Memory B cell (primary cell): ENCODE results near the gene SMURF2.
"Not testable (repeated sequence)": the region's sequence is repeated elsewhere in the genome, so short reads cannot be mapped to it uniquely, and the experiment has no call there.

ENCODE experiments used
- ATAC-seq: fragments of 150-1000 bp; cut with Tn5 transposase; 2 replicates; pipeline ENCODE4 v1.10.0; 2021; ENCODE audit warnings: low read depth, mild to moderate bottlenecking, moderate library complexity
- DNase-seq, 2 donors: peaks; one replicate each; pipeline ENCODE4 v3.0.0; 2022; ENCODE audit warnings: low spot score in 2 of 2
- H3K27ac Mint-ChIP-seq: one replicate; pipeline ENCODE4 v1.8.0; 2022; ENCODE audit warnings: mild to moderate bottlenecking, moderate library complexity, mixed read lengths
- H3K27me3 Mint-ChIP-seq: one replicate; pipeline ENCODE4 v1.8.0; 2022; ENCODE audit warnings: mixed read lengths
- H3K36me3 Mint-ChIP-seq: one replicate; pipeline ENCODE4 v1.8.0; 2022; ENCODE audit warnings: mild to moderate bottlenecking, mixed read lengths
- H3K4me1 Mint-ChIP-seq: one replicate; pipeline ENCODE4 v1.8.0; 2022; ENCODE audit warnings: mixed read lengths
- H3K4me3 Mint-ChIP-seq: one replicate; pipeline ENCODE4 v1.8.0; 2022; ENCODE audit warnings: mild to moderate bottlenecking, moderate library complexity, mixed read lengths
- H3K9me3 Mint-ChIP-seq: one replicate; pipeline ENCODE4 v1.8.0; 2022; ENCODE audit warnings: mixed read lengths

The SMURF2 gene

DNA sequence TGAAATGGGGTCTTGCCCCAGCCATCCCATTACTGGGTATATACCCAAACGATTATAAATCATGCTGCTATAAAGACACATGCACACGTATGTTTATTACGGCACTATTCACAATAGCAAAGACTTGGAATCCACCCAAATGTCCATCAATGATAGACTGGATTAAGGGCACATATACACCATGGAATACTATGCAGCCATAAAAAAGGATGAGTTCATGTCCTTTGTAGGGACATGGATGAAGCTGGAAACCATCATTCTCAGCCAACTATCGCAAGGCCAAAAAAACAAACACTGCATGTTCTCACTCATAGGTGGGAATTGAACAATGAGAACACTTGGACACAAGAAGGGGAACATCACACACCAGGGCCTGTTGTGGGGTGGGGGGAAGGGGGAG lies 85.1 kb downstream of the SMURF2 start:
- DNase-seq, H3K27me3 Mint-ChIP-seq, H3K27ac Mint-ChIP-seq, H3K4me1 Mint-ChIP-seq, ATAC-seq, H3K4me3 Mint-ChIP-seq, H3K9me3 Mint-ChIP-seq: not testable (repeated sequence)
- H3K36me3 Mint-ChIP-seq, result peaks cover 20% of the 10 kb centered on the region

DNA sequence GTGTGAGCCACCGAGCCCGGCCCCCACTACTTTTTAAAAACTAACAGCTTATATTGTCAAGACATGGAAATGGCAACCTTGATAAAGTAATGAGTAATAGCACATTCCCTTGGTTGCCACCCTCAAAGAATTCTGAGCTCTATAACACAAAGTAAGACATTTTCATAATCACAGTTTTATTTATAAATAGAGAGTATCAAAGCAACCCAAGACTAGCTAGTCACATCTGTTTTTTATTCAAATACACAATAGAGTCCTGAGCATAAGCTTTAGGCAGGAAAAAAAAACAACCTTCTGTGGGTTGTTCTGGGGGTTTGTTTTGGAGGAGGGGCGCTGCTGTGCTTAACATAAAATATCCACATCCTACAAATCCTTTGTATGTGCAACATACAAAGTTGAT lies 86.7 kb downstream of the SMURF2 start:
- no peak for ATAC-seq
- Mint-ChIP-seq H3K36me3 (peaks cover 12% of the 10 kb centered on the region), H3K27ac (no peak overlapping the region), H3K4me3 (no peak overlapping the region), H3K27me3 (no peaks in the 10 kb centered on the region), H3K9me3 (no peaks in the 10 kb centered on the region), H3K4me1 (no peaks in the 10 kb centered on the region)
- DNase-seq, result no peak

GRCh38 chr17:64574646-64575045 lies 87.5 kb downstream of the SMURF2 start:
- Mint-ChIP-seq H3K4me3 (no peak overlapping the region), H3K36me3 (peaks cover 15% of the 10 kb centered on the region), H3K9me3 (no peaks in the 10 kb centered on the region), H3K4me1 (no peaks in the 10 kb centered on the region), H3K27me3 (no peaks in the 10 kb centered on the region), H3K27ac (no peak overlapping the region)
- no peak for ATAC-seq
- DNase-seq, result no peak

GRCh38 chr17:64573214-64573613 lies 88.9 kb downstream of the SMURF2 start:
- no peaks in the 10 kb centered on the region for H3K27me3 Mint-ChIP-seq
- H3K9me3 Mint-ChIP-seq, result no peaks in the 10 kb centered on the region
- no peak overlapping the region for H3K4me3 Mint-ChIP-seq
- no peak for DNase-seq
- H3K4me1 Mint-ChIP-seq, result no peaks in the 10 kb centered on the region
- peaks cover 16% of the 10 kb centered on the region for H3K36me3 Mint-ChIP-seq
- no peak overlapping the region for H3K27ac Mint-ChIP-seq
- ATAC-seq, result no peak

DNA sequence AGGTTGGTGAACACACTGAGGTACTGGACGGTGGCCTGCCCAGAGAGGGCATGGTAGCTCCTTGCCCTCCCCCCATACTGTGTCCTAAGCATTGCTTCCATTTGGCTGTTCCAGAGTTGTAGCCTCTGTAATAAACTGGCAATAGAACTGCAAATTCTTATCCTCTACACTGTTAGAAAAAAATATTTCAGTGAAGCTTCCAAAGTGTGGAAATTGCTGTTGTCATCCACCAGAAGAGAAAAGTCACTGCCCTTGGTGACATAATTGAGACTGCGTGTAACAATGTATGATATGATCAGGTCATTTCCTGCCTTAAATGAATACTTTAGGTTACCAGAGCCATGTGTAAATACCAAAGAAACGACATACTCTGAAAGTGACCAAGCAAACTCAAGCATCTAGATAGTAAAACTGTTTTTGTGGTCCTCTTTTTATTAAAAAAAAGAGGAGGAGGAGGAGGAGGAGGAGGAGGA lies 89.4 kb downstream of the SMURF2 start:
- H3K4me3 Mint-ChIP-seq, result no peak overlapping the region
- no peaks in the 10 kb centered on the region for H3K4me1 Mint-ChIP-seq
- no peaks in the 10 kb centered on the region for H3K9me3 Mint-ChIP-seq
- ATAC-seq (no peak), DNase-seq (no peak)
- H3K27me3 Mint-ChIP-seq, result no peaks in the 10 kb centered on the region
- H3K27ac Mint-ChIP-seq, result no peak overlapping the region
- H3K36me3 Mint-ChIP-seq, result peaks cover 13% of the 10 kb centered on the region

GRCh38 chr17:64571746-64572145 lies 90.4 kb downstream of the SMURF2 start:
- DNase-seq, result no peak
- ATAC-seq, result no peak
- Mint-ChIP-seq H3K4me1 (no peaks in the 10 kb centered on the region), H3K9me3 (no peaks in the 10 kb centered on the region), H3K36me3 (peaks cover 9% of the 10 kb centered on the region), H3K27ac (no peak overlapping the region), H3K4me3 (no peak overlapping the region), H3K27me3 (no peaks in the 10 kb centered on the region)

DNA sequence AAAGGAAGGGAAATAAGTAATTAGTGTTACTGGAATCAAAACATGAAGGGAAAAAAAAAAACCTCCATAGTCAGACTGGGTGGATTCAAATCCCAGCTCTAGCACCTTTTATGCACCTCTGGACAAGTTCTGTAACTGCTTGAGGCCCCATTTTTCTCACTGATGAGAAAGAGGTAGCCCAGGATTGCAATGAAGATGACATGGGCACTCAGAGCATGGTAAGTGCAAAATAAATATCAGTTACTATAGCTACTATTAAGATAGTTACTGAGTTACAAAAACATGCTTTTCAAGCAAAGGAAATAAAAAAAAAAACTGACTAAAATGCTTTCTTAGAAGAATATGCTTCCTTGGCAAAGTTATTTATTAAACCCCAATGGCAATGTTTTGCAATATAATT lies 96.5 kb downstream of the SMURF2 start:
- Mint-ChIP-seq H3K27ac (no peak overlapping the region), H3K36me3 (peaks cover 16% of the 10 kb centered on the region), H3K4me3 (no peak overlapping the region), H3K4me1 (no peaks in the 10 kb centered on the region), H3K27me3 (no peaks in the 10 kb centered on the region), H3K9me3 (no peaks in the 10 kb centered on the region)
- ATAC-seq, result no peak
- no peak for DNase-seq

- H3K36me3 Mint-ChIP-seq, result peaks cover 14% of the 10 kb centered on the region
Measured at GRCh38 chr17:64564098-64564497, 98.0 kb downstream of the SMURF2 start.

DNA sequence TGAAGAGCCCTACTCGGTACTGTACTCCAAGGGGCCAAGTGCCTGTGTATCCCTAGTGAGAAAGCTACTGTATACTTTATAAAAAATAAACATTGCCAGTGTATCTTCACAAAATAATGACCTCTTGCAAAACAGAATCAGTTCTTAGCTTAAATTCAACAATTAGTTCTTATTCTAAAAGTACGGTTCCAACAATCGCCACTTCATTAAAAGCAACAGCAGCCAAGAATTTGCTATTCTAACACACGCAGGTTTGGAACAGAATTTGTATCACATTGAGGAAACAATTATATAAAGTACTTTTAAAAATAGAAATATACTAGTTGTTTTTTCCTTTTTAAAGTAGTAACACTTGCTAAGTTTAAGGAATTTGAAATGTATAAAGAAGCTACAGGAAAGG lies 106.8 kb downstream of the SMURF2 start:
- Mint-ChIP-seq H3K36me3 (peaks cover 10% of the 10 kb centered on the region), H3K9me3 (no peaks in the 10 kb centered on the region), H3K27ac (no peak overlapping the region), H3K27me3 (no peaks in the 10 kb centered on the region), H3K4me1 (no peaks in the 10 kb centered on the region), H3K4me3 (no peak overlapping the region)
- no peak for DNase-seq
- no peak for ATAC-seq

More at GRCh38 chr17:64564098-64564497, 98.0 kb downstream of the SMURF2 start:
- Mint-ChIP-seq H3K4me3 (no peak overlapping the region), H3K27ac (peak overlapping the region; percentile 29), H3K4me1 (no peaks in the 10 kb centered on the region), H3K9me3 (no peaks in the 10 kb centered on the region), H3K27me3 (no peaks in the 10 kb centered on the region)
- ATAC-seq (no peak), DNase-seq (no peak)

GRCh38 chr17:64554028-64554637 lies 108.0 kb downstream of the SMURF2 start:
- no peak for ATAC-seq

DNA sequence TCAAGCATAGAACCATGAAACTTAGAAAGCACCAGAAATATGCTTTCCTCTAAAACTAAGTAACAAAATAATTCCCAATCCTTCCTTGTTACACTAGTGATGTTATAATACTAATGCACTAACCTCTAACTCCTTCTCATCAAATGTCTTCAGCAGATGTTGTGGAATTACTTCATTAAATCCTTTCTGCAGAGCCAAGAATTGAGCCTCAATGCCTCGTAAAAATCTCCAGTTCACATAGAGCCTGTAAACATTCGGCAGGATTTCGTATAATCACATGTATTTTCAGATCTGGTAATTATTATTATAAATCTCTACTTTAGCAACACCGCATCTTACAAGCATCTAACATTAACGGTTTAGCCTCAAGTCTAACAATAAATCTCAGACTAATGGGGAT lies 110.6 kb downstream of the SMURF2 start:
- Mint-ChIP-seq H3K4me3 (no peak overlapping the region), H3K27me3 (no peaks in the 10 kb centered on the region), H3K36me3 (peaks cover 16% of the 10 kb centered on the region), H3K27ac (no peak overlapping the region), H3K4me1 (no peaks in the 10 kb centered on the region), H3K9me3 (no peaks in the 10 kb centered on the region)
- no peak for DNase-seq
- no peak for ATAC-seq

More at GRCh38 chr17:64554028-64554637, 108.0 kb downstream of the SMURF2 start:
- Mint-ChIP-seq H3K36me3 (peaks cover 10% of the 10 kb centered on the region), H3K9me3 (no peaks in the 10 kb centered on the region), H3K4me1 (no peaks in the 10 kb centered on the region), H3K27me3 (no peaks in the 10 kb centered on the region), H3K4me3 (no peak overlapping the region), H3K27ac (peak overlapping the region; percentile 61)
- DNase-seq, result no peak

DNA sequence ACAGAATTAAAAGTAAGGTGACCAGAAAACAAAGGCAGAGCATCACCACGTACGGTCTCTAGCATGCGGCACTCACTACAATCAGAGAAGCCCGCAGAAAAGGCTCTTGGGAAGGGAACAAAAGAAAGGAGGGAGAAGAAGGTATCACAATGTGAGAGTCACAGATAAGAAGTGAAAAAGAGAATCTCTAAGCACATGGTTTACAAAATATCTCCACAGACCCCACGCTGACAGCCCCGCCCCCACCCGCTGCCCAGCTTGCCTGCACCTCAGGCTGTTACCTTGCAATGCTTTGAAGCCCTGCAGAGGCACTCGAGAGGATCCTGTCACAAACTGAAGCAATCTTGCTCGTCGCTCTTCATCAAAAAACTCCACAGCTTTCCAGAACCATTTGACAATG lies 114.8 kb downstream of the SMURF2 start:
- Mint-ChIP-seq H3K4me3 (no peak overlapping the region), H3K36me3 (peaks cover 14% of the 10 kb centered on the region), H3K9me3 (no peaks in the 10 kb centered on the region), H3K27ac (no peak overlapping the region), H3K4me1 (no peaks in the 10 kb centered on the region), H3K27me3 (no peaks in the 10 kb centered on the region)
- DNase-seq, result no peak
- ATAC-seq, result no peak

GRCh38 chr17:64546716-64547115 lies 115.4 kb downstream of the SMURF2 start:
- DNase-seq (no peak), ATAC-seq (no peak)
- Mint-ChIP-seq H3K27ac (no peak overlapping the region), H3K27me3 (no peaks in the 10 kb centered on the region), H3K4me1 (no peaks in the 10 kb centered on the region), H3K4me3 (no peak overlapping the region), H3K9me3 (no peaks in the 10 kb centered on the region), H3K36me3 (peaks cover 14% of the 10 kb centered on the region)

DNA sequence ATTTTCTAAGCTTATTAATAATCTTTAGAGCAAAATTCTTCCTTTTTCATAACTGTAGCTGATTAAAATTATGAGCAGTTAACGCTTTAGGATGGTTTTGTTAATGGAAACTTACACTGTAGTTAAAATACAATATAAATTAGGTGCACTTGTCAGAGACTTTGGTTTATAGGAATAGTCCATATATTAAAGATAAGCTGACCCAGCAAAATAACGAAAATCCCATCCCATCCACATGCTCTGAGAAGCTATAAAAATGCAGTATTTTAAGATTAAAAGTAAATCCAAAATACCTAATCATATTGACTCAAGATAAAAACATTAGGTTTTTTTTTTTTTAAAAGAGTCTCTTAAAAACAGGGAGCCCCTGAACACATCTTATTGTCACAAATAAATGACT lies 117.4 kb downstream of the SMURF2 start:
- H3K4me3 Mint-ChIP-seq, result no peak overlapping the region
- no peaks in the 10 kb centered on the region for H3K4me1 Mint-ChIP-seq
- H3K9me3 Mint-ChIP-seq, result no peaks in the 10 kb centered on the region
- DNase-seq, result no peak
- ATAC-seq, result no peak
- H3K36me3 Mint-ChIP-seq, result peaks cover 12% of the 10 kb centered on the region
- no peaks in the 10 kb centered on the region for H3K27me3 Mint-ChIP-seq
- H3K27ac Mint-ChIP-seq, result no peak overlapping the region

DNA sequence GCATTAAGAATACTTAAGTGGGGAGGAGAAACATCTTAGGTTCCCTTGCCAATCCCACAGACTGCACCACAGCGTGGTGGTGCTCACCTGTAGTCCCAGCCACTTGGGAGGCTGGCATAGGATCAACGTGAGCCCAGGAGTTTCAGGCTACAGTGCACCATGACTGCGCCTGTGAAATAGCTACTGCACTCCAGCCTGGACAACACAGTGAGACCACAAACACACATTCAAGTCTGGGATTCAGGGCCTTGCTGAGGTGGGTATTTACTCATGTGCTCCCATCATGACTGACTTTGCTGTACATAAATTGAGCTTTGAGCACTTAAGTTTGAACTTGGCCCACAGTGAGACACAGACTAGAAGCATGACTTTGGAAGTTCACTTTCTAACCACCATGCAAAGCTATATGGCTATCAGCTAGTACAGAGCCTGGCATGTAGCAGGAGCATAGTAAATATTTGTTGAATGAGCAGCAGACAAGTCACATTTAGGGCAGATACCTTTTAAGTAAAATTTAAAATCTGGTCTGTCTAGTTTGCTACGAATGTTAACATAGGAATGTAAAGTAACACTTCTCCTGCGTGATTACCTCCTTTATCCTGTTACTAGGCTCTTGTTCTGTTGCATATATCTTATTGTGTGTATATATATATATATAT lies 121.9 kb downstream of the SMURF2 start:
- no peak overlapping the region for H3K27ac Mint-ChIP-seq
- H3K4me3 Mint-ChIP-seq, result no peak overlapping the region
- H3K9me3 Mint-ChIP-seq, result no peaks in the 10 kb centered on the region
- no peaks in the 10 kb centered on the region for H3K27me3 Mint-ChIP-seq
- ATAC-seq, result no peak
- peaks cover 2% of the 10 kb centered on the region for H3K4me1 Mint-ChIP-seq
- DNase-seq, result no peak
- peaks cover 19% of the 10 kb centered on the region for H3K36me3 Mint-ChIP-seq
